ENCODE data around the gene BCAS1. TPM values are rescaled to one million over a fixed set of nuclear protein-coding genes. Genes with fewer than 3 reads are reported as not detected.

Gene BCAS1
- total RNA-seq, 1 experiment from 2014 or later, result 3.1 TPM

GRCh38 chr20:54047720-54048119 is 22.7 kb downstream of the BCAS1 start:
- CTCF ChIA-PET, result no interaction called here
- no peaks in the 10 kb centered on the region for H3K36me3 ChIP-seq (ENCODE audit: control insufficient read depth, insufficient read depth, low read length)
- ATAC-seq (no peak), DNase-seq (ENCODE audit: low read depth, low spot score) (no peak)
- H3K9me3 ChIP-seq (ENCODE audit: control insufficient read depth, insufficient read depth, low read depth, low read length), result no peaks in the 10 kb centered on the region
- no peak overlapping the region for H3K4me3 ChIP-seq (ENCODE audit: low read depth in 2 of 2, low read length in 2 of 2)
- in situ Hi-C loops (cut with HindIII; ENCODE audit: low pct_unique_long_range_greater_than_20kb, low sequenced_read_pairs), result no loop called here
- intact Hi-C loops (cut with micrococcal nuclease; ENCODE audit: unreplicated experiment), result no loop called here
- TF ChIP-seq, protein P1, sequence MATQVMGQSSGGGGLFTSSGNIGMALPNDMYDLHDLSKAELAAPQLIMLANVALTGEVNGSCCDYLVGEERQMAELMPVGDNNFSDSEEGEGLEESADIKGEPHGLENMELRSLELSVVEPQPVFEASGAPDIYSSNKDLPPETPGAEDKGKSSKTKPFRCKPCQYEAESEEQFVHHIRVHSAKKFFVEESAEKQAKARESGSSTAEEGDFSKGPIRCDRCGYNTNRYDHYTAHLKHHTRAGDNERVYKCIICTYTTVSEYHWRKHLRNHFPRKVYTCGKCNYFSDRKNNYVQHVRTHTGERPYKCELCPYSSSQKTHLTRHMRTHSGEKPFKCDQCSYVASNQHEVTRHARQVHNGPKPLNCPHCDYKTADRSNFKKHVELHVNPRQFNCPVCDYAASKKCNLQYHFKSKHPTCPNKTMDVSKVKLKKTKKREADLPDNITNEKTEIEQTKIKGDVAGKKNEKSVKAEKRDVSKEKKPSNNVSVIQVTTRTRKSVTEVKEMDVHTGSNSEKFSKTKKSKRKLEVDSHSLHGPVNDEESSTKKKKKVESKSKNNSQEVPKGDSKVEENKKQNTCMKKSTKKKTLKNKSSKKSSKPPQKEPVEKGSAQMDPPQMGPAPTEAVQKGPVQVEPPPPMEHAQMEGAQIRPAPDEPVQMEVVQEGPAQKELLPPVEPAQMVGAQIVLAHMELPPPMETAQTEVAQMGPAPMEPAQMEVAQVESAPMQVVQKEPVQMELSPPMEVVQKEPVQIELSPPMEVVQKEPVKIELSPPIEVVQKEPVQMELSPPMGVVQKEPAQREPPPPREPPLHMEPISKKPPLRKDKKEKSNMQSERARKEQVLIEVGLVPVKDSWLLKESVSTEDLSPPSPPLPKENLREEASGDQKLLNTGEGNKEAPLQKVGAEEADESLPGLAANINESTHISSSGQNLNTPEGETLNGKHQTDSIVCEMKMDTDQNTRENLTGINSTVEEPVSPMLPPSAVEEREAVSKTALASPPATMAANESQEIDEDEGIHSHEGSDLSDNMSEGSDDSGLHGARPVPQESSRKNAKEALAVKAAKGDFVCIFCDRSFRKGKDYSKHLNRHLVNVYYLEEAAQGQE (IDR thresholded peaks at IDR 0.05; ENCODE audit: insufficient read depth in 1 of 2, low read depth in 2 of 2, low read length in 1 of 2), result no peak
- TF ChIP-seq, protein P2, sequence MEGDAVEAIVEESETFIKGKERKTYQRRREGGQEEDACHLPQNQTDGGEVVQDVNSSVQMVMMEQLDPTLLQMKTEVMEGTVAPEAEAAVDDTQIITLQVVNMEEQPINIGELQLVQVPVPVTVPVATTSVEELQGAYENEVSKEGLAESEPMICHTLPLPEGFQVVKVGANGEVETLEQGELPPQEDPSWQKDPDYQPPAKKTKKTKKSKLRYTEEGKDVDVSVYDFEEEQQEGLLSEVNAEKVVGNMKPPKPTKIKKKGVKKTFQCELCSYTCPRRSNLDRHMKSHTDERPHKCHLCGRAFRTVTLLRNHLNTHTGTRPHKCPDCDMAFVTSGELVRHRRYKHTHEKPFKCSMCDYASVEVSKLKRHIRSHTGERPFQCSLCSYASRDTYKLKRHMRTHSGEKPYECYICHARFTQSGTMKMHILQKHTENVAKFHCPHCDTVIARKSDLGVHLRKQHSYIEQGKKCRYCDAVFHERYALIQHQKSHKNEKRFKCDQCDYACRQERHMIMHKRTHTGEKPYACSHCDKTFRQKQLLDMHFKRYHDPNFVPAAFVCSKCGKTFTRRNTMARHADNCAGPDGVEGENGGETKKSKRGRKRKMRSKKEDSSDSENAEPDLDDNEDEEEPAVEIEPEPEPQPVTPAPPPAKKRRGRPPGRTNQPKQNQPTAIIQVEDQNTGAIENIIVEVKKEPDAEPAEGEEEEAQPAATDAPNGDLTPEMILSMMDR (IDR thresholded peaks at IDR 0.05), result no peak
- TF ChIP-seq SIN3A (IDR thresholded peaks at IDR 0.05; ENCODE audit: borderline replicate concordance, insufficient read depth, low read depth, low read length) (no peak), TCF7L2 (IDR thresholded peaks at IDR 0.05; ENCODE audit: low read depth, low read length) (no peak)
- H3K27me3 ChIP-seq (ENCODE audit: control insufficient read depth, insufficient read depth, low read length), result no peaks in the 10 kb centered on the region
- no TSS peak for BruUV-seq (replicated peaks)
- H3K27ac ChIP-seq (ENCODE audit: low read length), result no peak overlapping the region
- POLR2A ChIA-PET, result no interaction called here
- no peaks in the 10 kb centered on the region for H3K4me1 ChIP-seq (ENCODE audit: control insufficient read depth, insufficient read depth, low read length)

DNA sequence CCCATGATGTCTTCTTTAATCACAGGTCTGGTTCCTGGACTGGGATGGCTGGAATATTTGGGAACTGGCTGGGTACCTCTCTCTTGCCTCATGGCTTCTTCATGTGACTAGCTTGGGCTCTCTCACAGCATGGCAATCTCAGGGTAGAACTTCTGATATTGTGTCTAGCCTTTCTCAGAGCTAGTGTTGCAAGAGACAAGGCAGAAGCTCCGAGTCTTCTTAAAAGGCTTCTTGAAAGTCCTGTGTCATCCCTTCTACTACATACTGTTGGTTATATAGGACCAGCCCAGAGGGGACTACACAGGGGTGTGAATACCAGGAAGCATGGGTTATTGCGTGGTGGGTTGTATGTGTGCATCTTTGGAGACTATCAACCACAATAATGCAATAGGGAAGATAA is 23.3 kb downstream of the BCAS1 start:
- H3K4me3 ChIP-seq (ENCODE audit: low read depth in 2 of 2, low read length in 2 of 2), result no peak overlapping the region
- POLR2A ChIA-PET, result interaction anchor here (0.7 kb wide), 1 partner anchor 40 kb away, joined by 6 read pairs; no protein-coding TSS in a partner anchor
- H3K36me3 ChIP-seq (ENCODE audit: control insufficient read depth, insufficient read depth, low read length), result no peaks in the 10 kb centered on the region
- no peaks in the 10 kb centered on the region for H3K27me3 ChIP-seq (ENCODE audit: control insufficient read depth, insufficient read depth, low read length)
- no peaks in the 10 kb centered on the region for H3K4me1 ChIP-seq (ENCODE audit: control insufficient read depth, insufficient read depth, low read length)
- TF ChIP-seq POLR2AphosphoS5 (IDR thresholded peaks at IDR 0.05; ENCODE audit: low read depth, low read length) (no peak), SIN3A (IDR thresholded peaks at IDR 0.05; ENCODE audit: borderline replicate concordance, insufficient read depth, low read depth, low read length) (no peak), TCF7L2 (IDR thresholded peaks at IDR 0.05; ENCODE audit: low read depth, low read length) (no peak)
- TF ChIP-seq, protein P1 (IDR thresholded peaks at IDR 0.05; ENCODE audit: insufficient read depth in 1 of 2, low read depth in 2 of 2, low read length in 1 of 2), result no peak
- TF ChIP-seq, protein P2 (IDR thresholded peaks at IDR 0.05), result no peak
- no peak for DNase-seq (ENCODE audit: low read depth, low spot score)
- no peak for ATAC-seq
- CTCF ChIA-PET, result no interaction called here
- H3K27ac ChIP-seq (ENCODE audit: low read length), result no peak overlapping the region
- BruUV-seq (replicated peaks), result no TSS peak
- H3K9me3 ChIP-seq (ENCODE audit: control insufficient read depth, insufficient read depth, low read depth, low read length), result no peaks in the 10 kb centered on the region
- in situ Hi-C loops (cut with HindIII; ENCODE audit: low pct_unique_long_range_greater_than_20kb, low sequenced_read_pairs), result no loop called here
- intact Hi-C loops (cut with micrococcal nuclease; ENCODE audit: unreplicated experiment), result no loop called here

Measured in Panc1 (cell line).